Testis (tissue), 3 donors: ENCODE measurements around the gene PCSK6. TPM values are rescaled to one million over a fixed set of nuclear protein-coding genes. Genes with fewer than 3 reads are reported as not detected.
A peak's percentile ranks its signal among the peaks of the same experiment; 100 is the strongest.

Experiments
- DNase-seq: peaks from one replicate; pipeline ENCODE4 v3.0.0-alpha.2; 2019
- H3K27ac ChIP-seq, 2 donors: fragments of 200-600 bp; sonication (generic); one replicate each; pipeline ENCODE4 v1.5.1; 2019
- H3K27me3 ChIP-seq: fragments of 200-600 bp; sonication (generic); one replicate; pipeline ENCODE4 v1.5.1; 2019
- H3K36me3 ChIP-seq: fragments of 200-600 bp; sonication (generic); one replicate; pipeline ENCODE4 v1.5.1; 2017; ENCODE audit warnings: low read depth; ENCODE audit errors: missing control alignments
- H3K4me1 ChIP-seq: fragments of 200-600 bp; sonication (generic); one replicate; pipeline ENCODE4 v1.5.1; 2019
- H3K4me3 ChIP-seq, 2 donors: fragments of 200-600 bp; sonication (generic); one replicate each; pipeline ENCODE4 v1.5.1; 2017 to 2019
- H3K9me3 ChIP-seq: fragments of 200-600 bp; sonication (generic); one replicate; pipeline ENCODE4 v1.5.1; 2017
- CTCF ChIP-seq, 3 experiments: fragments of 450-650 bp in 2 of 3; fragments of 200-600 bp in 1 of 3; sonication (generic) in 1 of 3; IDR thresholded peaks; one replicate each; pipeline ENCODE4 v1.5.1; 2016 to 2019; ENCODE audit warnings: antibody characterized with exemption in 3 of 3, mild to moderate bottlenecking in 2 of 3, moderate library complexity in 1 of 3
- POLR2A ChIP-seq: fragments of 450-650 bp; IDR thresholded peaks from one replicate; pipeline ENCODE4 v1.6.1; 2017; ENCODE audit warnings: antibody characterized with exemption, mild to moderate bottlenecking, moderate library complexity
- WGBS, 2 donors: methylation state at CpG; one replicate each; pipeline ENCODE4 v1.1.5; 2018; 5-methylcytosine and 5-hydroxymethylcytosine counted together
- intact Hi-C: fragments of 100-400 bp; cut with DNase I; formaldehyde crosslinking; loops from one replicate; pipeline ENCODE4 v1.15.1; 2023; ENCODE audit warnings: low total_unique reads
- polyA plus RNA-seq: library from polyadenylated mRNA; stranded (reverse); fragments of 350-450 nt; fragmentation: Illumina TruSeq; extraction: RNeasy Lipid Tissue Mini Kit (QIAGEN cat#74804); gene quantifications from one replicate; pipeline ENCODE4 v1.2.3, GENCODE V29; 2014; ENCODE audit warnings: low read depth, low replicate concordance; ENCODE audit not compliant: insufficient read depth
- total RNA-seq, 2 donors: library from RNA; depleted of rRNA; stranded (reverse); fragments of >200 nt; gene quantifications; one replicate each; pipeline ENCODE4 v1.2.3, GENCODE V29; 2016

PCSK6 gene
- total and polyA plus RNA-seq, 3 donors from 2014 or later: 43.9 to 156 (median 95.4) TPM

GRCh38 chr15:101454365-101454764 is 35.1 kb downstream of the PCSK6 start:
- Histone ChIP-seq H3K36me3 (no peaks in the 10 kb centered on the region), H3K4me3 (no peak overlapping the region), H3K4me1 (peaks cover 47% of the 10 kb centered on the region), H3K27ac (no peak overlapping the region), H3K9me3 (no peaks in the 10 kb centered on the region), H3K27me3 (no peaks in the 10 kb centered on the region)
- no peak for TF ChIP-seq CTCF (IDR thresholded peaks at IDR 0.05)
- TF ChIP-seq POLR2A: no peak
- 79 to 86% methylated on average over 8 of the region's 8 CpGs for WGBS, 2 donors
- intact Hi-C loops: no loop called here
- peak; percentile 8 for DNase-seq

GRCh38 chr15:101453123-101454120 is 36.1 kb downstream of the PCSK6 start:
- Histone ChIP-seq H3K9me3 (no peaks in the 10 kb centered on the region), H3K4me3 (no peak overlapping the region), H3K27me3 (no peaks in the 10 kb centered on the region), H3K36me3 (no peaks in the 10 kb centered on the region), H3K27ac (peak overlapping the region; percentile 48 to 65), H3K4me1 (peaks cover 47% of the 10 kb centered on the region)
- WGBS, 2 donors: 85 to 86% methylated on average over 14 to 20 of the region's 20 CpGs
- no peak for TF ChIP-seq POLR2A
- intact Hi-C loops: no loop called here
- DNase-seq: peak; percentile 17

GRCh38 chr15:101452572-101452971 is 36.9 kb downstream of the PCSK6 start:
- intact Hi-C loops: no loop called here
- TF ChIP-seq POLR2A (no peak), CTCF (IDR thresholded peaks at IDR 0.05) (no peak)
- Histone ChIP-seq H3K27me3 (no peaks in the 10 kb centered on the region), H3K9me3 (no peaks in the 10 kb centered on the region), H3K4me3 (no peak overlapping the region), H3K36me3 (no peaks in the 10 kb centered on the region), H3K27ac (peak overlapping the region; percentile 65 to 73), H3K4me1 (peaks cover 47% of the 10 kb centered on the region)
- 55 to 69% methylated on average over 11 of the region's 11 CpGs for WGBS, 2 donors
- peak; percentile 14 for DNase-seq

GRCh38 chr15:101451846-101452245 is 37.7 kb downstream of the PCSK6 start:
- Histone ChIP-seq H3K4me3 (no peak overlapping the region), H3K36me3 (no peaks in the 10 kb centered on the region), H3K4me1 (peaks cover 50% of the 10 kb centered on the region), H3K9me3 (no peaks in the 10 kb centered on the region), H3K27ac (peak overlapping the region; percentile 65 to 73), H3K27me3 (no peaks in the 10 kb centered on the region)
- 54 to 59% methylated on average over 3 of the region's 3 CpGs for WGBS, 2 donors
- intact Hi-C loops: no loop called here
- peak; percentile 10 for DNase-seq
- TF ChIP-seq POLR2A: no peak
- TF ChIP-seq CTCF (IDR thresholded peaks at IDR 0.05): no peak

- intact Hi-C loops: no loop called here
- Histone ChIP-seq H3K4me1 (peaks cover 55% of the 10 kb centered on the region), H3K9me3 (no peaks in the 10 kb centered on the region), H3K27ac (peak overlapping the region; percentile 73), H3K27me3 (no peaks in the 10 kb centered on the region), H3K36me3 (no peaks in the 10 kb centered on the region), H3K4me3 (no peak overlapping the region)
- WGBS, 2 donors: 31 to 42% methylated on average over 19 of the region's 19 CpGs
- peak; percentile 83 for DNase-seq
- TF ChIP-seq POLR2A: no peak
- TF ChIP-seq CTCF (IDR thresholded peaks at IDR 0.05): no peak
Measured at GRCh38 chr15:101451266-101451799, 38.2 kb downstream of the PCSK6 start.
